ENCODE measurements around the gene MEIS2.

The MEIS2 gene

GRCh38 chr15:36965570-36966342 lies 134.6 kb downstream of the MEIS2 start:
- DNase-seq (ENCODE audit: low read depth in 2 of 2): no peak

GRCh38 chr15:36964626-36965025 lies 135.7 kb downstream of the MEIS2 start:
- no peak for DNase-seq (ENCODE audit: low read depth in 2 of 2)

- no peak for DNase-seq (ENCODE audit: low read depth in 2 of 2)
Measured at GRCh38 chr15:36961956-36962355, 138.4 kb downstream of the MEIS2 start.

DNA sequence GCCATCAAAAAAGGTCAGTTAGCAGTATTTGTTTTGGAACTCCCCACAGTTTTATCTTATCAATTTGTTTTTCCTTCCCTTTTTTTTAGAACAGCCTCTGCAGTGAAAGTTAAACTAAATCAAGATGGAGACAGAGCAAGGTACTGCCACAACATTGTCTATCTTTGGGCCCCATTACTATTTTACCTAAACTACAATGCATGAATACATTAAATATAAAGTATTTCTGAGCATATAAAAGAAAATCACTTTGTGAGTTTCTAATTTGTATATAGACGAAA lies 139.5 kb downstream of the MEIS2 start:
- no peak for DNase-seq (ENCODE audit: low read depth in 2 of 2)

DNA sequence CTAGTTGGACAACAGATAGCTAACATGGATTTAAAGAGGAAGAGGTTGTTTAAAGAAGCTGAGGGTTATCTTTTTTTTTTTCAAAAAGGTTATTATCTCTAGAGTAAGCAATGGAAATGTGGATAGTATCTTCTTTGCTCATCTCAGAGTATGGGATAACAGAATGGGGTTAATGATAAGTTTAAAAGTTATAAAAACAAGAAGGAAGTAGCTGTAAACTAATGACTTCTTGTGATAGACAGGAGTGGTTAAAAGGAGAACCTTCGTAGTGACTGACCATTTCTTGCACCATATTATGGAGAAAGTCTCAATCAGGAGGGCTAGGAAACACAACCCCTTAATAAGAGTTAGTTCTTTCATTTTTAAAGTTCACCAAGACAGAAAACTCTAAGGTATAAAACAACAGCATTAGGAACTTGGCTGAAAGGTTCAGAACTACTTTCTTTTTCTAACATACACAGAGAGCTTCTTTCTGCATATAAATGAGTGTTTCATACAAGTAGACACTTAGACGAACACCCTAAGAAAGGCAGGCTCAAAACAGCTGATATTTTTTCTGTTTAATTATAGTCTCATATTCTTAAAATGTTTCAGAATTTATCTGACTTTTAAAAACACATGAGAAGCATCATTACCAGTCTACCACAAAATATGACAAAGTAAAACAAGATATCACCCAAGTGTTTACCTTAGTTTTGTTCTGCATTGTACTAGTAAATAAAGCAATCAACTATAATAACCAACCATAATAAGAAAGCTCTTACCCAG lies 140.0 kb downstream of the MEIS2 start:
- DNase-seq (ENCODE audit: low read depth in 2 of 2): no peak

- no peak for DNase-seq (ENCODE audit: low read depth in 2 of 2)
Measured at GRCh38 chr15:36959746-36960145, 140.6 kb downstream of the MEIS2 start.

GRCh38 chr15:36958606-36959005 lies 141.7 kb downstream of the MEIS2 start:
- no peak for DNase-seq (ENCODE audit: low read depth in 2 of 2)

- no peak for DNase-seq (ENCODE audit: low read depth in 2 of 2)
Measured at GRCh38 chr15:36954486-36954885, 145.9 kb downstream of the MEIS2 start.

DNA sequence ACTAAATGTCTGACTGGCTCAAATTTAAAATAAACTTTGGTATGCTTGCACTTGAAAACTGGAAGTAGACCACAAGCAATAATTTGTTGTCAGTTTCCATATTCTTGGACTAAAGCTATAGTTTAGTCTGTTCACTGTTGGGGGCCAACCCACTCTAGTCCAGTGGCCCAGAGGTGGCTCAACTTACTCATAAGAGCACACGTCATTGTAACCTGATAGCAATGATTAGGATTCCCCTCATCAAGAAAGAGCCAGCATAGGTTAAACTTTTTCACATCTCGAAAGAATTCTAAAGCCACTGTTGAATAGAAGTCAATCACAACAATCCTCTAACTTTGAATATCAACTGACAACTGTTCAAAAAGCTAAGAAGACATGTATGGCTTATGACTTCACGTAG lies 147.0 kb downstream of the MEIS2 start:
- DNase-seq (ENCODE audit: low read depth in 2 of 2): no peak

- DNase-seq (ENCODE audit: low read depth in 2 of 2): no peak
Measured at GRCh38 chr15:36951731-36952247, 148.6 kb downstream of the MEIS2 start.

GRCh38 chr15:36950371-36950770 lies 150.0 kb downstream of the MEIS2 start:
- DNase-seq (ENCODE audit: low read depth in 2 of 2): no peak

DNA sequence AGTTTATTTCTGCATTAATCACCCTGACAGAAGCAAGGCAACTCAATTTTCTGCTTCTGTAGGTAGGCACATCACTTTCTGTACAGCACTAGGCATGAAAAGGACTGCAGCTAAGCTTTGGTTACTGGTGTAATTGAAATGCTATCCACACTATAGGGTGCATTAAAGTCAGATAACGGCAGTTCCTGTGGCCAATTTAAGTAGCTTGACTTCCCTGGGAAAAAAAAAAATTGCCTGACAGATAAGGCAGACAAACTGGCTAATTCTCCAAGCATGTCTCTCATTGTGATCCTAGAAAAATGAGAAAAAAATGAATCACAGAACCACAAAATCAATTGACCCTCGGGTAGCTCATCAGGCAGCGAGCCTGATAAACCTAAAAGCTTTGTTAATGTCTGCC lies 151.4 kb downstream of the MEIS2 start:
- no peak for DNase-seq (ENCODE audit: low read depth in 2 of 2)

GRCh38 chr15:36947035-36947719 lies 153.2 kb downstream of the MEIS2 start:
- DNase-seq (ENCODE audit: low read depth in 2 of 2): no peak

- DNase-seq (ENCODE audit: low read depth in 2 of 2): no peak
Measured at GRCh38 chr15:36944442-36944841, 155.9 kb downstream of the MEIS2 start.

GRCh38 chr15:36943508-36944361 lies 156.6 kb downstream of the MEIS2 start:
- no peak for DNase-seq (ENCODE audit: low read depth in 2 of 2)

DNA sequence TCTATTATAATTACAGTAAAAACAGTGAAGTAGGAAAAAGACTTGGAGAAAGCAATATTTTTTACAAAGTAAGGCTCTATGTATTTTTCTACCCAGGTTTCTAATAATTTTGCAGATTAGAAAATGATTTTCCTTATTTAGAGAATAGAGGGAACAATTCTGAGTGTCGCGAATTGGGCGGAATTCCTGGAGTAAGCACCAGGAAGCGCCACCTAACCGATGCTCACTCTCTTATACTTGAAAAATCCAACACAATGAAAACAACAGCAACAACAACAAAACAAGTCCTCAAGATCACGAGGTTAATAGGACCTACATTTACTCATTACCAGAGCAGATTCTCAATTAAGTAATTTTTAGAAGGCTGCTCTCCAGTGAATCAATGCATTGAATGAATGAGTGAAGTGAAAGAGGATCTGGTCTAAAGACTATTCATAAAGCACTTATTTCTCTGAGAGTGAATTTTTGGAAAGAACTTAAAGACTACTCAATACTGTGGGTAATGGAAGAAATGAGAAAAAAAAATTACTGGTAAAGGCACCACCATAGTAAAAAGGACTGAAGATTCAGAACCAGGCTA lies 158.0 kb downstream of the MEIS2 start:
- no peak for DNase-seq (ENCODE audit: low read depth in 2 of 2)

DNA sequence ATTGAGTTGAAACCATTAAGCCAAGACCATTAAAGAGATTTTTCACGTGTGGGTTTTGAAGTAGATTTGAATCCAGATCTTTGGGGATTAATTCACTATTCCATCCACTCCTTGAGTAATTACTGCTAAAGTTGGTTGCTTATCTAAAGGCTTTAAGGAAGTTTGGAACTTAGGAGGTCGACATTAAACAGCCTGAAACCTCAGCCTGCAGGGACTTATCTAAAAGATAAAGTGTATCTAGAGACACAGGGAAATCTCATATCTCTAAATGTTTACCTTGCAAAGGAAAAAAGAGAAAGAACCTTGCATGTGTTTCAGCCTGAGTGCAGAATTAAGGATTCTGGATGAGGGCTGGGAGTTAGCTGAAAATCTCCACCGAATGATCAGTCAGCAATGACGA lies 158.6 kb downstream of the MEIS2 start:
- no peak for DNase-seq (ENCODE audit: low read depth in 2 of 2)

- DNase-seq (ENCODE audit: low read depth in 2 of 2): no peak
Measured at GRCh38 chr15:36940636-36941260, 159.6 kb downstream of the MEIS2 start.

- DNase-seq (ENCODE audit: low read depth in 2 of 2): no peak
Measured at GRCh38 chr15:36940219-36940618, 160.1 kb downstream of the MEIS2 start.

GRCh38 chr15:36938764-36939163 lies 161.6 kb downstream of the MEIS2 start:
- DNase-seq (ENCODE audit: low read depth in 2 of 2): no peak

GRCh38 chr15:36938131-36938530 lies 162.2 kb downstream of the MEIS2 start:
- no peak for DNase-seq (ENCODE audit: low read depth in 2 of 2)

All from stimulated activated CD4-positive, alpha-beta T cell treated with anti-CD3 and anti-CD28 coated beads, Interleukin-1b, Interleukin-23, amount 100 ng/mL, for 4 hours (primary cell).